IMR-90 (cell line): ENCODE data around the gene RNF224. TPM values are rescaled to one million over a fixed set of nuclear protein-coding genes. Genes with fewer than 3 reads are reported as not detected.

ENCODE experiments used
- ATAC-seq: fragments of 200-7000 bp; cut with Tn5 transposase; 2 replicates; pipeline ENCODE4 v1.9.1; 2020; ENCODE audit warnings: low read depth, mild to moderate bottlenecking, moderate library complexity
- BruUV-seq: library from RNA; stranded (reverse); fragments of 400-500 nt; replicated peaks from 2 replicates; lab custom pipeline; 2021; lab: Mats Ljungman, UMichigan
- CTCF ChIA-PET: fragments of 300-600 bp; formaldehyde crosslinking; extraction: SDS; loops from one replicate; lab custom pipeline; 2021; ENCODE audit warnings: antibody characterized with exemption; lab: Yijun Ruan, JAX
- POLR2A ChIA-PET: fragments of 300-600 bp; sonication (Branson Sonifier 250); formaldehyde crosslinking; loops from one replicate; lab custom pipeline; 2022; ENCODE audit warnings: antibody characterized with exemption; ENCODE audit not compliant: unreplicated experiment; lab: Charles Lee
- DNase-seq: peaks from one replicate; pipeline ENCODE4 v3.0.0; 2013
- H2AFZ ChIP-seq: replicated peaks from 2 replicates; pipeline ENCODE3; 2013; ENCODE audit warnings: low read length, mild to moderate bottlenecking; ENCODE audit not compliant: poor library complexity
- H2AK5ac ChIP-seq: 2 replicates; pipeline ENCODE4 v1.6.1; 2013; ENCODE audit warnings: low read depth, low read length, inconsistent platforms
- H2AK9ac ChIP-seq: replicated peaks from 2 replicates; pipeline ENCODE3; 2013; ENCODE audit warnings: mild to moderate bottlenecking, low read depth, low read length, moderate library complexity; ENCODE audit not compliant: poor library complexity
- H2BK120ac ChIP-seq: 2 replicates; pipeline ENCODE4 v1.6.1; 2013; ENCODE audit warnings: low read depth, low read length, inconsistent platforms
- H2BK15ac ChIP-seq: 3 replicates; pipeline ENCODE4 v1.6.1; 2013; ENCODE audit warnings: low read depth, low read length, inconsistent platforms
- H2BK20ac ChIP-seq: 2 replicates; pipeline ENCODE4 v1.6.1; 2013; ENCODE audit warnings: low read depth, mild to moderate bottlenecking, inconsistent platforms, low read length, moderate library complexity
- H2BK5ac ChIP-seq: 2 replicates; pipeline ENCODE4 v1.6.1; 2013; ENCODE audit warnings: mild to moderate bottlenecking, low read depth, low read length, inconsistent platforms; ENCODE audit not compliant: poor library complexity, severe bottlenecking
- H3K14ac ChIP-seq: replicated peaks from 2 replicates; pipeline ENCODE4 v1.6.1; 2013; ENCODE audit warnings: low read depth, low read length, inconsistent platforms
- H3K18ac ChIP-seq: 2 replicates; pipeline ENCODE4 v1.6.1; 2013; ENCODE audit warnings: low read depth, low read length, control low read depth
- H3K23ac ChIP-seq: 2 replicates; pipeline ENCODE4 v1.6.1; 2013; ENCODE audit warnings: low read depth, low read length, inconsistent platforms
- H3K27ac ChIP-seq: 2 replicates; pipeline ENCODE4 v1.5.1; 2013; ENCODE audit warnings: mild to moderate bottlenecking, control low read depth, low read length; ENCODE audit not compliant: insufficient read depth
- H3K27me3 ChIP-seq: 2 replicates; pipeline ENCODE4 v1.6.1; 2013; ENCODE audit warnings: low read length; ENCODE audit not compliant: control insufficient read depth, insufficient read depth
- H3K36me3 ChIP-seq: 2 replicates; pipeline ENCODE4 v1.6.1; 2013; ENCODE audit warnings: low read length, mixed read lengths; ENCODE audit not compliant: control insufficient read depth, insufficient read depth
- H3K4ac ChIP-seq: 2 replicates; pipeline ENCODE4 v1.6.1; 2013; ENCODE audit warnings: low read depth, low read length, inconsistent platforms
- H3K4me1 ChIP-seq: 2 replicates; pipeline ENCODE4 v1.6.1; 2013; ENCODE audit warnings: low read length, mixed read lengths; ENCODE audit not compliant: control insufficient read depth, insufficient read depth
- H3K4me2 ChIP-seq: 2 replicates; pipeline ENCODE4 v1.6.1; 2013; ENCODE audit warnings: low read depth, mild to moderate bottlenecking, control low read depth, low read length, moderate library complexity
- H3K4me3 ChIP-seq: 2 replicates; pipeline ENCODE4 v1.5.1; 2013; ENCODE audit warnings: low read depth, mild to moderate bottlenecking, control low read depth, low read length, moderate library complexity; ENCODE audit not compliant: insufficient read depth
- H3K56ac ChIP-seq: 2 replicates; pipeline ENCODE4 v1.6.1; 2013; ENCODE audit warnings: low read length, inconsistent platforms; ENCODE audit not compliant: insufficient read depth; ENCODE audit errors: extremely low read depth
- H3K79me1 ChIP-seq, 2 experiments: 2 replicates each; pipeline ENCODE4 v1.6.1; 2013; ENCODE audit warnings: low read length in 2 of 2, inconsistent platforms in 1 of 2, low read depth in 1 of 2
- H3K9ac ChIP-seq: 2 replicates; pipeline ENCODE4 v1.6.1; 2013; ENCODE audit warnings: low read depth, low read length, control low read depth
- H3K9me1 ChIP-seq: 2 replicates; pipeline ENCODE4 v1.6.1; 2013; ENCODE audit warnings: low read length, inconsistent platforms; ENCODE audit not compliant: insufficient read depth
- H3K9me3 ChIP-seq: 2 replicates; pipeline ENCODE4 v1.6.1; 2013; ENCODE audit warnings: low read length; ENCODE audit not compliant: control insufficient read depth, insufficient read depth
- H4K20me1 ChIP-seq: 2 replicates; pipeline ENCODE4 v1.6.1; 2013; ENCODE audit warnings: low read length, inconsistent platforms; ENCODE audit not compliant: insufficient read depth
- H4K5ac ChIP-seq: 2 replicates; pipeline ENCODE4 v1.6.1; 2013; ENCODE audit warnings: mild to moderate bottlenecking, low read depth, low read length, control low read depth
- H4K8ac ChIP-seq, 2 experiments: 2 replicates each; pipeline ENCODE4 v1.6.1; 2013; ENCODE audit warnings: low read depth in 2 of 2, low read length in 2 of 2, control low read depth in 1 of 2, inconsistent platforms in 1 of 2
- H4K91ac ChIP-seq: 2 replicates; pipeline ENCODE4 v1.6.1; 2013; ENCODE audit warnings: low read depth, low read length, inconsistent platforms; ENCODE audit not compliant: insufficient read depth
- BHLHE40 ChIP-seq: fragments of 150-350 bp; IDR thresholded peaks from 2 replicates; pipeline ENCODE4 v1.6.1; 2016; ENCODE audit warnings: mild to moderate bottlenecking, low read depth, low read length
- CEBPB ChIP-seq: IDR thresholded peaks from 2 replicates; pipeline ENCODE4 v1.6.1; 2012; ENCODE audit warnings: low read depth, low read length, improper control_type of control experiment
- CHD1 ChIP-seq: IDR thresholded peaks from 2 replicates; pipeline ENCODE4 v1.6.1; 2012; ENCODE audit warnings: low read depth, low read length, improper control_type of control experiment
- FOS ChIP-seq: fragments of 150-350 bp; IDR thresholded peaks from 2 replicates; pipeline ENCODE4 v1.6.1; 2016; ENCODE audit warnings: low read depth, low read length
- MAFK ChIP-seq: IDR thresholded peaks from 2 replicates; pipeline ENCODE4 v1.6.1; 2012; ENCODE audit warnings: low read depth, low read length, improper control_type of control experiment
- MAZ ChIP-seq: IDR thresholded peaks from 2 replicates; pipeline ENCODE4 v1.6.1; 2012; ENCODE audit warnings: low read depth, mild to moderate bottlenecking, low read length, improper control_type of control experiment, moderate library complexity, borderline replicate concordance
- MXI1 ChIP-seq: IDR thresholded peaks from 2 replicates; pipeline ENCODE4 v1.6.1; 2012; ENCODE audit warnings: low read depth, mild to moderate bottlenecking, low read length, moderate library complexity, borderline replicate concordance
- NFE2L2 ChIP-seq: fragments of 150-350 bp; IDR thresholded peaks from 2 replicates; pipeline ENCODE4 v1.6.1; 2016; ENCODE audit warnings: low read depth, mild to moderate bottlenecking, low read length
- POLR2A ChIP-seq: IDR thresholded peaks from 2 replicates; pipeline ENCODE4 v1.6.1; 2012; ENCODE audit warnings: mild to moderate bottlenecking, low read depth, low read length
- RAD21 ChIP-seq: IDR thresholded peaks from 2 replicates; pipeline ENCODE4 v1.6.1; 2012; ENCODE audit warnings: low read length, improper control_type of control experiment
- RCOR1 ChIP-seq: IDR thresholded peaks from 2 replicates; pipeline ENCODE4 v1.6.1; 2012; ENCODE audit warnings: mild to moderate bottlenecking, low read length, improper control_type of control experiment; ENCODE audit not compliant: insufficient replicate concordance
- RFX5 ChIP-seq: IDR thresholded peaks from 2 replicates; pipeline ENCODE4 v1.8.0; 2012; ENCODE audit warnings: low read depth, mild to moderate bottlenecking, low read length, moderate library complexity
- USF2 ChIP-seq: fragments of 150-350 bp; IDR thresholded peaks from 2 replicates; pipeline ENCODE4 v1.6.1; 2017; ENCODE audit warnings: mild to moderate bottlenecking, antibody characterized with exemption, low read length, low read depth
- WGBS, 2 experiments: methylation state at CpG; one replicate each; pipeline versions ENCODE4 v1.1.5 to v1.1.7; 2013; ENCODE audit warnings: missing lambda C conversion rate in 2 of 2; ENCODE audit not compliant: insufficient read length in 1 of 2; ENCODE audit errors: extremely low coverage in 2 of 2; 5-methylcytosine and 5-hydroxymethylcytosine counted together
- dilution Hi-C: fragments of 300-500 bp; cut with HindIII; formaldehyde crosslinking; loops from one replicate; pipeline ENCODE4 v1.14.3; 2018; ENCODE audit warnings: low sequenced_read_pairs; ENCODE audit not compliant: unreplicated experiment
- in situ Hi-C: fragments of 300-500 bp; cut with MboI; formaldehyde crosslinking; loops from 3 replicates; pipeline ENCODE4 v1.14.3; 2019; ENCODE audit warnings: low sequenced_read_pairs, inconsistent platforms, mixed read lengths
- intact Hi-C: fragments of 100-400 bp; cut with micrococcal nuclease; formaldehyde crosslinking; loops from 2 replicates; pipeline ENCODE4 v1.10.0; 2022
- polyA plus RNA-seq, 3 experiments: library from polyadenylated mRNA; depleted of rRNA; stranded (reverse); fragments of >200 nt; gene quantifications; 2 replicates each; pipeline ENCODE4 v1.2.3, GENCODE V29; 2012; ENCODE audit warnings: low replicate concordance in 1 of 3
- total RNA-seq: library from RNA; depleted of rRNA; stranded (reverse); fragments of >200 nt; gene quantifications from 2 replicates; pipeline ENCODE4 v1.2.3, GENCODE V29; 2012
- TF ChIP-seq, protein P1 (sequence below): fragments of 150-350 bp; IDR thresholded peaks from 2 replicates; pipeline ENCODE4 v1.6.1; 2016; ENCODE audit warnings: low read depth, mild to moderate bottlenecking, low read length, moderate library complexity, borderline replicate concordance

Gene RNF224
- total and polyA plus RNA-seq, 2 of the 4 experiments (the other 2 are of a cell fraction) = not detected

- TF ChIP-seq RCOR1 = no peak
Observed at GRCh38 chr9:137229903-137230704, 2.8 kb downstream of the RNF224 start (continued).

DNA sequence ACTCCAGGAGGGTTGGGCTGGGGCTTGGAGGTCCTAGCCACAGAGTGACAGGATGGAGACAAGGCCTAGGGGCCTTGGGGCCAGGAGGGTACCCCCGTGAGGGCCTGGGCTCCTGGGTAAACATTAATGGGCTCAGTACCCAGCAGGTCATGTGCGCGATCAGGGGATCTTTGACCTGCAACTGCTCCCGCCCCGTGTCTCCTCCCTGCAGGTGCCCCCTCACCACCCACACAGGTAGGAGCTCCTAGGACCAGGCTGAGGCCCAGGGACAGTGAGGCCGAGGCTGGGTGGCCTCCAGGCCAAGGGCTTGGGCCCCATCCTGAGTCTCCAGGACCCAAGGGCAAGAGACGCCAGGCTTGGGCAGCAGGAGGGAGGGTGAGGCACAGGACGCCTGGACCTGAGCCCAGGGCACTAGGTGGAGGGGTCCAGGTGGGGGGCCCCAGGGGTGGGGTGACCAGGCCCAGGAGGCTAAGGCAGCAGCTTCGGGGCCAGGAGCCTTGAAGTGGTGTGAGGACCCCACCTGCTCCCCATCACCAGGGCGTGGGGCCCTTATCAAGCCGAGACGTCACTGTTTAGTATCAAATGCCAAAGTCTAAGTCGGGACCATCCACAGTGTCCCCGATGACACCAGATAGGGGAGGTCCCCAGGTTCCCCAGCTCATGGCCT lies 3.5 kb downstream of the RNF224 start, which contains the start of gene SLC34A3:
TSS of gene SLC34A3 (plus strand) at position 197 of the 667 bp plus-strand sequence. CDS start 802 bp downstream, outside the sequence.
- in situ Hi-C loops (no loop called here), intact Hi-C loops (no loop called here), dilution Hi-C loops (no loop called here)
- Histone ChIP-seq H4K91ac (no peak within 1 kb of the TSS), H3K4me3 (no peak within 1 kb of the TSS), H3K14ac (no peak within 1 kb of the TSS), H2BK20ac (no peak within 1 kb of the TSS), H3K4ac (no peak within 1 kb of the TSS), H2AFZ (no peak within 1 kb of the TSS), H2BK5ac (no peak within 1 kb of the TSS), H3K36me3 (no peaks in the 10 kb centered on the region), H4K8ac (no peak within 1 kb of the TSS), H3K56ac (no peak within 1 kb of the TSS), H4K20me1 (no peaks in the 10 kb centered on the region), H2BK120ac (no peak within 1 kb of the TSS), H2AK5ac (no peak within 1 kb of the TSS), H3K9me1 (no peaks in the 10 kb centered on the region), H3K23ac (no peak within 1 kb of the TSS), H3K27ac (no peak within 1 kb of the TSS), H2BK15ac (no peak within 1 kb of the TSS), H3K18ac (no peak within 1 kb of the TSS), H3K4me2 (no peak within 1 kb of the TSS), H3K9ac (no peak within 1 kb of the TSS), H4K5ac (no peak within 1 kb of the TSS), H3K27me3 (peaks cover 1% of the 10 kb centered on the region; the same call in 1 of the 2 replicates), H3K9me3 (no peaks in the 10 kb centered on the region), H2AK9ac (no peak within 1 kb of the TSS), H3K4me1 (peaks cover 2% of the 10 kb centered on the region; the same call in 1 of the 2 replicates), H3K79me1 (no peaks in the 10 kb centered on the region)
- BruUV-seq = no TSS peak
- WGBS, 2 experiments = 61% methylated on average over 5 of the region's 14 CpGs; no CpG with 5 or more reads in 1 of the 2 experiments
- ChIA-PET CTCF (no interaction called here), POLR2A (interaction anchor here (0.6 kb wide), 1 partner anchor 30 kb away, joined by 16 read pairs; no protein-coding TSS in a partner anchor)
- TF ChIP-seq CHD1 = no peak
- no peak for TF ChIP-seq USF2
- no peak for TF ChIP-seq NFE2L2
- TF ChIP-seq, protein P1, sequence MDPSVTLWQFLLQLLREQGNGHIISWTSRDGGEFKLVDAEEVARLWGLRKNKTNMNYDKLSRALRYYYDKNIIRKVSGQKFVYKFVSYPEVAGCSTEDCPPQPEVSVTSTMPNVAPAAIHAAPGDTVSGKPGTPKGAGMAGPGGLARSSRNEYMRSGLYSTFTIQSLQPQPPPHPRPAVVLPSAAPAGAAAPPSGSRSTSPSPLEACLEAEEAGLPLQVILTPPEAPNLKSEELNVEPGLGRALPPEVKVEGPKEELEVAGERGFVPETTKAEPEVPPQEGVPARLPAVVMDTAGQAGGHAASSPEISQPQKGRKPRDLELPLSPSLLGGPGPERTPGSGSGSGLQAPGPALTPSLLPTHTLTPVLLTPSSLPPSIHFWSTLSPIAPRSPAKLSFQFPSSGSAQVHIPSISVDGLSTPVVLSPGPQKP = no peak
- no peak for TF ChIP-seq MAZ
- no peak for TF ChIP-seq MXI1
- TF ChIP-seq BHLHE40 = no peak
- no peak for TF ChIP-seq RAD21
- TF ChIP-seq FOS = no peak
- no peak for TF ChIP-seq MAFK
- no peak for TF ChIP-seq RFX5
- TF ChIP-seq POLR2A = no peak
- TF ChIP-seq RCOR1 = no peak
- TF ChIP-seq CEBPB = no peak
- DNase-seq (no peak), ATAC-seq (no peak)
